Tibial artery (tissue), 4 donors: ENCODE results near the gene LRRC10.

ENCODE experiments used
- DNase-seq, 2 donors: peaks; one replicate each; pipeline ENCODE4 v3.0.0-alpha.2; 2019
- H3K27ac ChIP-seq, 2 donors: fragments of 200-600 bp; sonication (generic) in 1 of 2; 1 replicate in 1 of 2; 2 replicates in 1 of 2; pipeline ENCODE4 v1.5.1; 2018 to 2019; ENCODE audit warnings: mild to moderate bottlenecking in 1 of 2
- H3K27me3 ChIP-seq, 2 donors: fragments of 200-600 bp; sonication (generic) in 1 of 2; one replicate each; pipeline versions ENCODE4 v1.5.1 to v1.6.0; 2016 to 2019
- H3K36me3 ChIP-seq, 3 donors: fragments of 200-600 bp; sonication (generic) in 2 of 3; one replicate each; pipeline ENCODE4 v1.5.1; 2016 to 2019; ENCODE audit warnings: mild to moderate bottlenecking in 2 of 3
- H3K4me1 ChIP-seq, 4 donors: fragments of 200-600 bp; sonication (generic) in 2 of 4; 1 replicate in 3 of 4; 2 replicates in 1 of 4; pipeline ENCODE4 v1.5.1; 2016 to 2019
- H3K4me3 ChIP-seq, 2 donors: fragments of 200-600 bp; sonication (generic) in 1 of 2; 1 replicate in 1 of 2; 2 replicates in 1 of 2; pipeline ENCODE4 v1.5.1; 2018 to 2019; ENCODE audit warnings: mild to moderate bottlenecking in 2 of 2
- H3K9me3 ChIP-seq, 3 donors: fragments of 200-600 bp; sonication (generic) in 1 of 3; one replicate each; pipeline ENCODE4 v1.5.1; 2016 to 2019
- CTCF ChIP-seq, 2 experiments: fragments of 200-600 bp in 1 of 2; fragments of 450-650 bp in 1 of 2; IDR thresholded peaks; one replicate each; pipeline ENCODE4 v1.5.1; 2017 to 2019; ENCODE audit warnings: antibody characterized with exemption in 2 of 2, mild to moderate bottlenecking in 1 of 2, moderate library complexity in 1 of 2
- intact Hi-C: fragments of 100-400 bp; cut with DNase I; formaldehyde crosslinking; loops from one replicate; pipeline ENCODE4 v1.15.0; 2023; ENCODE audit warnings: low total_unique reads

Gene LRRC10

GRCh38 chr12:69630191-69630590 is 19.5 kb upstream of the LRRC10 start:
- H3K27ac ChIP-seq, result no peak overlapping the region
- H3K4me3 ChIP-seq, result no peak overlapping the region
- TF ChIP-seq CTCF (IDR thresholded peaks at IDR 0.05), result no peak
- no peaks in the 10 kb centered on the region for H3K27me3 ChIP-seq
- H3K4me1 ChIP-seq, result no peaks in the 10 kb centered on the region
- H3K9me3 ChIP-seq, result no peaks in the 10 kb centered on the region
- intact Hi-C loops, result no loop called here
- DNase-seq, result no peak
- H3K36me3 ChIP-seq, result no peaks in the 10 kb centered on the region

DNA sequence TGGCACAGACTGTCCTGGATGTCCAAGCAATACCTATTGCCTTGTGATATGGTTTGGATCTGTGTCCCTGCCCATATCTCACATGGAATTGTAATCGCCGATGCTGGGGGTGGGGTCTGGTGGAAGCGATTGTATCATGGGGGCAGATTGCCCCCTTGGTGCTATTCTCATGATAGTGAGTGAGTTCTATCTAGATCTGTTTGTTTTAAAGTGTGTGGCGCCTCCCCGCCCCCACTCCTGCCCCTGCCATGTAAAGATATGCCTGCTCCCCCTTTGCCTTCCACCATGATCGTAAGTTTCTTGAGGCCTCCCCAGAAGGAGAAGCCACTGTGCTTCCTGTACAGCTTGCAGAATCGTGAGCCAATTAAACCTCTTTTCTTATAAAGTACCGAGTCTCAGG is 16.8 kb upstream of the LRRC10 start:
- Histone ChIP-seq H3K9me3 (no peaks in the 10 kb centered on the region), H3K27ac (no peak overlapping the region), H3K4me3 (no peak overlapping the region), H3K36me3 (no peaks in the 10 kb centered on the region), H3K27me3 (no peaks in the 10 kb centered on the region), H3K4me1 (no peaks in the 10 kb centered on the region)
- no peak for DNase-seq
- no peak for TF ChIP-seq CTCF (IDR thresholded peaks at IDR 0.05)
- intact Hi-C loops, result no loop called here

GRCh38 chr12:69623970-69624369 is 13.3 kb upstream of the LRRC10 start:
- no peak for TF ChIP-seq CTCF (IDR thresholded peaks at IDR 0.05)
- Histone ChIP-seq H3K36me3 (no peaks in the 10 kb centered on the region), H3K27ac (no peak overlapping the region), H3K4me3 (no peak overlapping the region), H3K4me1 (no peaks in the 10 kb centered on the region), H3K27me3 (no peaks in the 10 kb centered on the region), H3K9me3 (no peaks in the 10 kb centered on the region)
- DNase-seq, result no peak
- intact Hi-C loops, result no loop called here

DNA sequence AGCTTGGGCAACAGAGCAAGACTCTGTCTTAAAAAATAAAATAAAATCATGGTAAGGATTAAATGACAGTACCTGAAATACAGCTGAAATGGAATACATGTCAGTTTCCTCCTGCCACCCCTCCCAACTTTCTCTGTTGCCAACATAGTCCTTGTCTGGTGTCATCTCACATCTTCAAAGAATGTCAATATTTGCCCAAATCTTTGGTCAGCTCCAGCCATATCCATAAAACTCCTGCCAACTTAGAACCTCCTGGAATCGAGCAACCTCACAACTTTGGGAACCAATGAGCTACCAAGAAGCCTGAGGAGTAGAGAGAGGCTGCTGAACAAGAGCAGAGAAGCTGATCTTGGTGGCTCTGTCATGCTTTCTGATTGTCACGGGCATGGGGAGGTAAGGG is 10.8 kb upstream of the LRRC10 start:
- no peak for DNase-seq
- no peaks in the 10 kb centered on the region for H3K27me3 ChIP-seq
- no peaks in the 10 kb centered on the region for H3K4me1 ChIP-seq
- intact Hi-C loops, result no loop called here
- no peak for TF ChIP-seq CTCF (IDR thresholded peaks at IDR 0.05)
- H3K27ac ChIP-seq, result no peak overlapping the region
- H3K4me3 ChIP-seq, result no peak overlapping the region
- no peaks in the 10 kb centered on the region for H3K9me3 ChIP-seq
- no peaks in the 10 kb centered on the region for H3K36me3 ChIP-seq

- no peaks in the 10 kb centered on the region for H3K27me3 ChIP-seq
- H3K4me1 ChIP-seq, result no peaks in the 10 kb centered on the region
- no peaks in the 10 kb centered on the region for H3K9me3 ChIP-seq
- intact Hi-C loops, result no loop called here
- H3K27ac ChIP-seq, result no peak overlapping the region
- no peaks in the 10 kb centered on the region for H3K36me3 ChIP-seq
- TF ChIP-seq CTCF (IDR thresholded peaks at IDR 0.05), result no peak
- DNase-seq, result no peak
- no peak overlapping the region for H3K4me3 ChIP-seq
Measured at GRCh38 chr12:69620921-69621320, 10.2 kb upstream of the LRRC10 start.

GRCh38 chr12:69620077-69620476 is 9.4 kb upstream of the LRRC10 start:
- Histone ChIP-seq H3K27ac (no peak overlapping the region), H3K36me3 (no peaks in the 10 kb centered on the region), H3K4me3 (no peak overlapping the region), H3K27me3 (no peaks in the 10 kb centered on the region), H3K9me3 (no peaks in the 10 kb centered on the region), H3K4me1 (no peaks in the 10 kb centered on the region)
- no peak for DNase-seq
- TF ChIP-seq CTCF (IDR thresholded peaks at IDR 0.05), result no peak
- intact Hi-C loops, result no loop called here
